NCI-H2196 (cell line): Measurements from ENCODE around the gene GZMM.
A peak's percentile ranks its signal among the peaks of the same experiment; 100 is the strongest.

Source experiments
- DNase-seq: peaks from one replicate; lab custom pipeline; 2025; ENCODE audit not compliant: unreplicated experiment; lab: John Stamatoyannopoulos, UW

Gene GZMM

GRCh38 chr19:558770-559439, 15.1 kb downstream of the GZMM start:
- no peak for DNase-seq

- no peak for DNase-seq
Observed at GRCh38 chr19:560121-560520, 16.3 kb downstream of the GZMM start.

GRCh38 chr19:566403-566802, 22.6 kb downstream of the GZMM start:
- DNase-seq: no peak

GRCh38 chr19:566844-567243, 23.0 kb downstream of the GZMM start:
- no peak for DNase-seq

- no peak for DNase-seq
Observed at GRCh38 chr19:567296-567900, 23.5 kb downstream of the GZMM start.

- peak; percentile 23 for DNase-seq
Observed at GRCh38 chr19:570251-570686, 26.4 kb downstream of the GZMM start.

GRCh38 chr19:570937-571565, 27.2 kb downstream of the GZMM start:
- DNase-seq: peak; percentile 73

- peak; percentile 37 for DNase-seq
Observed at GRCh38 chr19:571566-571974, 27.7 kb downstream of the GZMM start.

- DNase-seq: peak; percentile 99
Observed at GRCh38 chr19:572140-572742, 28.4 kb downstream of the GZMM start, which contains the start of gene BSG. Gene BSG (plus strand): TSS chr19:572596. CDS start chr19:572635, 39 bp downstream.

GRCh38 chr19:572743-573518, 29.1 kb downstream of the GZMM start:
- DNase-seq: peak; percentile 27

- DNase-seq: no peak
Observed at GRCh38 chr19:573519-573825, 29.6 kb downstream of the GZMM start.

- no peak for DNase-seq
Observed at GRCh38 chr19:574658-575526, 31.0 kb downstream of the GZMM start.

GRCh38 chr19:575527-576506, 32.0 kb downstream of the GZMM start:
- DNase-seq: no peak

GRCh38 chr19:576768-577438, 33.0 kb downstream of the GZMM start:
- DNase-seq: no peak

GRCh38 chr19:577439-578392, 33.9 kb downstream of the GZMM start:
- no peak for DNase-seq

GRCh38 chr19:579111-579841, 35.4 kb downstream of the GZMM start:
- no peak for DNase-seq

GRCh38 chr19:579842-580155, 35.9 kb downstream of the GZMM start:
- DNase-seq: no peak
